Esophagus (tissue), 2 donors: Measurements from ENCODE around the gene KDM4D. TPM values are rescaled to one million over a fixed set of nuclear protein-coding genes. Genes with fewer than 3 reads are reported as not detected.

Source experiments
- H3K27ac ChIP-seq, 2 donors: one replicate each; pipeline ENCODE4 v1.5.1; 2013; ENCODE audit warnings: low read depth in 2 of 2, mild to moderate bottlenecking in 2 of 2, inconsistent platforms in 1 of 2, low read length in 1 of 2, moderate library complexity in 1 of 2
- H3K27me3 ChIP-seq, 2 donors: one replicate each; pipeline ENCODE4 v1.6.1; 2013; ENCODE audit warnings: low read length in 2 of 2, control low read depth in 1 of 2, mild to moderate bottlenecking in 1 of 2; ENCODE audit not compliant: insufficient read depth in 2 of 2, control insufficient read depth in 1 of 2
- H3K36me3 ChIP-seq, 2 donors: one replicate each; pipeline ENCODE4 v1.6.1; 2013; ENCODE audit warnings: low read length in 1 of 2; ENCODE audit not compliant: control insufficient read depth in 2 of 2, insufficient read depth in 2 of 2
- H3K4me1 ChIP-seq, 2 donors: one replicate each; pipeline ENCODE4 v1.6.1; 2013; ENCODE audit warnings: low read length in 1 of 2; ENCODE audit not compliant: control insufficient read depth in 2 of 2, insufficient read depth in 2 of 2
- H3K4me3 ChIP-seq, 2 donors: one replicate each; pipeline ENCODE4 v1.5.1; 2013; ENCODE audit warnings: low read length in 2 of 2, mild to moderate bottlenecking in 2 of 2, low read depth in 1 of 2, moderate library complexity in 1 of 2
- H3K9me3 ChIP-seq, 2 donors: one replicate each; pipeline ENCODE4 v1.6.1; 2013; ENCODE audit warnings: mild to moderate bottlenecking in 2 of 2, low read depth in 1 of 2, low read length in 1 of 2, moderate library complexity in 1 of 2; ENCODE audit not compliant: control insufficient read depth in 2 of 2, insufficient read depth in 1 of 2
- polyA plus RNA-seq, 2 donors: library from polyadenylated mRNA; stranded (reverse); fragments of 200-250 nt; gene quantifications; one replicate each; pipeline ENCODE4 v1.2.3, GENCODE V29; 2013
- donor health status: healthy with polysubstance abuse.
- donor health status: Bipolar disorder and iron deficiency.

The KDM4D gene
- polyA plus RNA-seq, 2 donors = 0.14 to 0.31 TPM

DNA sequence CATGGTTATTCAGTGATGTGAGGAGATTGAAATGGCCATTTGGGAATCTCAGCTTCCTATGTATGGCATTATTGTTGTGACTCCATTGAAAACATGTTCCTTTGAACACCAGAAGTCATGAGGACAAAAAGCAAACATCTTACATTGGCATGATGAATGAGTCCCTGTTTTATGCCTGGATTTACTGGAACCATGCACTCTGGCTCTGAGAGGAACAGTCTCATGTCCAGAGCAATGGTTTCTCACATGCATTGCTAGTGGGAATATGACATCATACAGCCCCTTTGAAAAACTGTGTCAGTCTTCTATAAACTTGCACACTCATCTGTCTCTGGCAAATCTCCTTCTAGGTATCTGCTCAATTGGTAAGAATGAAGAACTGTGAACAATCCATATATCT lies 72.3 kb downstream of the KDM4D start:
- no peak overlapping the region for H3K27ac ChIP-seq
- no peaks in the 10 kb centered on the region for H3K9me3 ChIP-seq
- H3K4me1 ChIP-seq = no peaks in the 10 kb centered on the region
- no peaks in the 10 kb centered on the region for H3K36me3 ChIP-seq
- H3K4me3 ChIP-seq = no peak overlapping the region
- peaks cover 0 to 4% of the 10 kb centered on the region in 2 donors for H3K27me3 ChIP-seq

Other genes starting within 250 kb of the KDM4D start
- gene AMOTL1, start 205.4 kb upstream of the KDM4D start, polyA plus RNA-seq = 10 to 100 TPM; 11.3 to 15.4 TPM
- gene CWC15, start 153 bp upstream of the KDM4D start, polyA plus RNA-seq = 10 to 100 TPM; 44.8 to 89.7 TPM
- gene KDM4E, start 51.5 kb downstream of the KDM4D start, polyA plus RNA-seq = not detected
- not detected for gene KDM4F, start 75.7 kb downstream of the KDM4D start, polyA plus RNA-seq
- gene SRSF8, start 93.2 kb downstream of the KDM4D start, polyA plus RNA-seq = 10 to 100 TPM; 29.1 to 35.3 TPM
- gene ENDOD1, start 116.1 kb downstream of the KDM4D start, polyA plus RNA-seq = 10 to 100 TPM in 1 of 2 donors, 1 to 10 TPM in 1; 7.4 to 17.1 TPM